ENCODE results near the gene MDGA2. TPM values are rescaled to one million over a fixed set of nuclear protein-coding genes. Genes with fewer than 3 reads are reported as not detected.

Gene MDGA2
- total and polyA plus RNA-seq, 12 donors = 0.05 to 0.15 TPM; not detected in 10

- 69 to 80% methylated on average over 2 of the region's 2 CpGs for WGBS, 2 donors
- no peaks in the 10 kb centered on the region for H3K36me3 ChIP-seq
- intact Hi-C loops (cut with DNase I) = no loop called here
- no peak for TF ChIP-seq CTCF (IDR thresholded peaks at IDR 0.05)
- no peaks in the 10 kb centered on the region for H3K27me3 ChIP-seq
- DNase-seq = no peak
- peaks cover 0 to 11% (median 0%) of the 10 kb centered on the region in 11 donors for H3K9me3 ChIP-seq
- no peak overlapping the region for H3K4me3 ChIP-seq
- ATAC-seq = no peak
- no peak overlapping the region for H3K27ac ChIP-seq
- no peaks in the 10 kb centered on the region for H3K4me1 ChIP-seq
These were observed 455.3 kb downstream of the MDGA2 start for GRCh38 chr14:47220096-47220495.

GRCh38 chr14:47211263-47211662 is 464.1 kb downstream of the MDGA2 start:
- Histone ChIP-seq H3K4me1 (no peaks in the 10 kb centered on the region), H3K4me3 (no peak overlapping the region), H3K27me3 (no peaks in the 10 kb centered on the region), H3K27ac (no peak overlapping the region), H3K9me3 (peaks cover 0 to 8% (median 0%) of the 10 kb centered on the region in 11 donors), H3K36me3 (no peaks in the 10 kb centered on the region)
- no peak for ATAC-seq
- DNase-seq = no peak
- TF ChIP-seq CTCF (IDR thresholded peaks at IDR 0.05) = no peak
- WGBS, 2 donors = 79 to 80% methylated on average over 1 of the region's 1 CpG
- intact Hi-C loops (cut with DNase I) = no loop called here

- Histone ChIP-seq H3K36me3 (no peaks in the 10 kb centered on the region), H3K4me1 (no peaks in the 10 kb centered on the region), H3K9me3 (peaks cover 0 to 8% (median 0%) of the 10 kb centered on the region in 11 donors), H3K4me3 (no peak overlapping the region), H3K27me3 (no peaks in the 10 kb centered on the region), H3K27ac (no peak overlapping the region)
- no peak for TF ChIP-seq CTCF (IDR thresholded peaks at IDR 0.05)
- intact Hi-C loops (cut with DNase I) = no loop called here
- ATAC-seq (no peak), DNase-seq (no peak)
These were observed 465.3 kb downstream of the MDGA2 start for GRCh38 chr14:47210099-47210498.

GRCh38 chr14:47208434-47208833 is 467.0 kb downstream of the MDGA2 start:
- Histone ChIP-seq H3K27ac (no peak overlapping the region), H3K36me3 (no peaks in the 10 kb centered on the region), H3K9me3 (peaks cover 0 to 2% (median 0%) of the 10 kb centered on the region in 11 donors), H3K4me3 (no peak overlapping the region), H3K4me1 (no peaks in the 10 kb centered on the region), H3K27me3 (no peaks in the 10 kb centered on the region)
- ATAC-seq (no peak), DNase-seq (no peak)
- 83 to 93% methylated on average over 2 of the region's 2 CpGs for WGBS, 2 donors
- no peak for TF ChIP-seq CTCF (IDR thresholded peaks at IDR 0.05)
- intact Hi-C loops (cut with DNase I) = no loop called here

- Histone ChIP-seq H3K27ac (no peak overlapping the region), H3K4me3 (no peak overlapping the region), H3K4me1 (no peaks in the 10 kb centered on the region), H3K9me3 (no peaks in the 10 kb centered on the region), H3K36me3 (no peaks in the 10 kb centered on the region), H3K27me3 (no peaks in the 10 kb centered on the region)
- DNase-seq (no peak), ATAC-seq (no peak)
- intact Hi-C loops (cut with DNase I) = no loop called here
- TF ChIP-seq CTCF (IDR thresholded peaks at IDR 0.05) = no peak
- WGBS, 2 donors = 42 to 43% methylated on average over 3 of the region's 3 CpGs
These were observed 467.8 kb downstream of the MDGA2 start for GRCh38 chr14:47207617-47208016.
